DMS114 treated with DMSO at 0.1 percent for 48 hours (cell line): Measurements from ENCODE around the gene CPB1.

Experiments
- DNase-seq: peaks from one replicate; lab custom pipeline; 2025; ENCODE audit not compliant: unreplicated experiment; lab: John Stamatoyannopoulos, UW

CPB1 gene

DNA sequence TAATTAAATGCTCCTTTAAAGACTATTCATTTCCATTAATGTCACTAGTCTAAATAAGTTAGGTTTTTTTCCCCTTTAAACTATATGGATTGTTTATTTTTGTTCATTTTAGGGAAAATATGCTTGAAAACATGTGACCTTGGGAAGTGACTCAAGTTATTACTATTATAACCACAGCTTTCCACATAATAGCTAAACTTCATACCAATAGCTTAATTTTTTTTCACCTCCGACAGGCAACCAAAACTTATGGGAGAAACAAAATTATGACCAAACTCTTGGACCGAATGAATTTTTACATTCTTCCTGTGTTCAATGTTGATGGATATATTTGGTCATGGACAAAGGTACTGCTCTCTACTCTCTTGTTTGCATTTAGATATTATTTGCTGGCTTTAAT is 53.7 kb downstream of the CPB1 start:
- no peak for DNase-seq

DNA sequence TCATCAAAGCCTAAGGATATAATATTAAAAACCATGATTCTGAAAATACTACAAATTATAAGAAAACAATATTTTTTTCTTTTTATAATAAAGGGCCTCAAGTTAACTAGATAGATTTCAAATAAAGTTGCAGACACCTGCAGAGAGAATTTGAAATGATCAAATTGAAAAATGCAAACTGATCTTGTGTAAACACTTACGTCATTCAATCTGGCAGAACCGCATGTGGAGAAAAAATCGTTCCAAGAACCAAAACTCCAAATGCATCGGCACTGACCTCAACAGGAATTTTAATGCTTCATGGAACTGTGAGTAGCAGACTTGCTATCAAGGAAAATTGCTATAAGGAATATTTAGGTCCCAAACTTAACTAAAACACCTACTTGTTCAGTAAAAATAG is 54.7 kb downstream of the CPB1 start:
- no peak for DNase-seq

DNA sequence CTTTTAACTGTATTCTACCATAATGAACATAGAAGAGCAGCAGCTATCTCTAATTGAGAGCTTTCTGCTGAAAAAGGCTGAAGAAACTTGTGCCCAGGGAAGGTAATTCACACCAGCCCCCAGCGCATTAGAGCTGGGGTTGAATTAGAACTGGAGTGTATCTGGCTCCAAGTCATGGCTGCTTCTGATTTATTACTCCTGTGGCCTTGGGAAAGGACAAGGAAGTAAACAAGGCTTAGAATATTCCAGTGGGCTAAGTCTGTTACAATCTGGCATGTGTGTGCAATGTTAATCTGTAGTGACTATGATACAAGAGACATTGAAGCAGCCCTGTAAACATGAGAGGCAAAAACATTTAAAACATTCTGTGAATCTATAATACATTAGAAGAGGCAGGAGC is 55.6 kb downstream of the CPB1 start:
- DNase-seq = no peak

DNA sequence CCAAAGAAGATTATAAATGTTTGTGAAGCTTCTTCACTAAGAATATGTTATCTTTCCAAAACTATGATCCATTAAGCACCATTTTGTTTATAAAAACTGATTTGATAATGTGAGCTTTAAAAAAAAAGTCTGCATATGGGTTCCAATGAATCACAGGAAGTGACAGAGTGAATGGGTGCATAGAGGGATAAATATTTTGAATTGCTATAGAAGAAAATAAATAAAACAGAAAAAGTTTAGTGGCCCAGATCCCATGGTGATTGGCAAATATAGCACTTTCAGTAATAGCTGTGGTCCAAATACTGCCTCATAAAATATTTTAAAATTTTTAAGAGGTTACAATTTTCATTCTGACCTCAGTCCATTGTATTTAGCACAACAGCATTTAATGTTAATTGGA is 56.6 kb downstream of the CPB1 start:
- DNase-seq = no peak

DNA sequence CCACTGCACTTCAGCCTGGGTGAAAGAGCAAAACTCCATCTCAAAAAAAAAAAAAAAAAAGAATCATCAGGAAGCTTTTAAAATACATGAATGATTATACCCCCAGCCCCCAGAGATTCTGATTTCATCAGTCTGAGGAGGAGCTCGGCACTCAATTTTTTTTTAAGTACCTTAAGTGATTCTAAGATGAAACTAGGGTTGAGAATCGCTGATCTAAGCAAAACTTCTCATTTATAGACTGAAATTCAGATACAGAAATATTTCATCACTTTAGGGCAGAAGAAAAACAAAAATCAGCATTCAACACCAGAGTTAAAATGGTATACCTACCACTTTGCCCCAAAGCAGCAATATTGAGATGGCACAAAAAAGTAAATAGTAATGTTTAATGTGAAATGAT is 62.2 kb downstream of the CPB1 start:
- DNase-seq = no peak

DNA sequence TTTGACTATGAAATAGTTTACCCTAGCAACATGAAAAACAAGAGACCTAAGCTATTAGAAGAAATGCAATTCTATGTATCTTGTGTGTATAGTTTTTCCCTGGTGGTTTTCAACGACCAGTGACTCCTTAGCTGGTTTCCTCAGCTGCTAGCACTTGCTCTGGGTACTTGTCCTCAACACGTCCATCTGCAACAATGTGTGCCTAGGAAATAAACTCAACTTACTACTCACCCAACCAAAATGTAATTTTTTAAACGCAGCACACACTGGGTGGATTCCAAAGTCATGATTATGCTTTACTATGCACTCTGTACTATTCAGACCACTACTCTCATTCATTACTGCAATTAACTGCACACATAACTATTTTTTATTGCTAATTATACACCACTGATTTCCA is 68.5 kb downstream of the CPB1 start:
- no peak for DNase-seq

DNA sequence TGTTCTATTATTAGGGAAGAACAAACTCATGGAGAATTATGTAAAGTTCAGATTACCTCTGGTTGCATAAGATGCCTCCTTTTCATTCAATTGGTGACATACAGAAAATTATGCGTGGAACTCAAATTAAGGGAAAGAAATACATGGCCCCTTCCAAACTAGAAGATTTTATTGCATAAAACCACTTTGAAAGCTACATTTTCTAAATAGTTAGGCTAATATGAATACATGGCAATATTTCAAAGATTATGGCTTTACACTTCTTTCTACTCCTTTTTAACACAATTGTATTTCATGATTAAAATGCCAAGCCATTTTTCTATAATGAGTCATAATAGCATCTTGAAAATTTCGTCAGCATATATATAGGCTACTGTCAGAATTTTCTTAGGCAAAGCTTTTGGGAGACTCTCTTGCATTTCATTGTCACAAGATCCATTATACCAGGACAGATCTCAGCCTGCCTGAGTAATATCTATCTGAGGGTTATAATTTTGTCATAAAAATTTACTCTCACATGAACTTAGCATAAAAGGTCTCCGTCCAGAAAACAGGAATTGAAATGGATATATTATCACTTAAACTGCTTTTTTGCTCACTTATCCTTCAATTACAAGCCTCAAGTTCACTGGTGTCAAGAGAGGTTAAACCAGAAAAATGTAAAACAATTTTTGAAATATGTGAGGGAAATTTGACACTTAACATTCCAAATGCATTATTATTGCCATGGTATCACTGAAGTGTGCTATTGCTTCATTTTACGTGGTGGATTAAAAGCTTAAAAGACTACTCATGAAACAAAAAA is 74.6 kb downstream of the CPB1 start:
- no peak for DNase-seq

DNA sequence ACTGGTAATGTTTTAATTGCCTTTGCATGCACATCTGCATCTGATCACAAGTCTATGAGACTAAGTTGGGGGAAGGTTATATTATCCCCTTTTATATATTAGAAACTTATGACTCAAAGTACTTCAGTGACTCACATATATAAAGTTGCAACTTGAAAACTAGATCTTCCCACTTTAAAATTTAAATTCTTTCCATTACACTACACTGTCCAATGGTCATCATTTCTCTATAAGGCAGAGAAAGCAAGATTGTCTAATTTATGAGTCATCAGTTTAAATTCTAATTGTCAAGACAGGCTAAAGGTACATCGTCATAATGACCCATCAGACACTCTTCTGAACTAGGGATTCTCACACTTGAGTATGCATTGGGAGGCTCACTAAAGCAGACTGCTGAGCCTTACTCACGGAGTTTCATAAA is 75.4 kb downstream of the CPB1 start:
- DNase-seq = no peak

DNA sequence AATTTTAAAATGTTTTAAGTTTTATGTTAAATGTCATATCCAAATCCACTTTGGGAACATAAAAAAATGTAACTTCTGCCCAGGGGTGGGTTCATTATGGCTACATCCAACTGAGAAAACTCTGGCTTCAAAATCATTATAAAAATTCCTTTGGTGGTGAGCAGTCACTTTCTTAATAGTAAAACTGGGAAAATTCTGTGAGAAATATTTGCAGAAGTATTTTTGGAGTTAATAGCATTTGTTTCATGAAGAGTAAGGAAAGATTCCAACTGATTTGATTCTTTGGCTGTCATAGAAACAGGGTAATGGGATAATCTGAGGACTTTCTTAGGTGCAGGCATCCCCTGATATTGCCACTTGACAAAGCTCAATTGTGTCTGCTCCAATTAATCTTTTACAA is 76.3 kb downstream of the CPB1 start:
- no peak for DNase-seq

DNA sequence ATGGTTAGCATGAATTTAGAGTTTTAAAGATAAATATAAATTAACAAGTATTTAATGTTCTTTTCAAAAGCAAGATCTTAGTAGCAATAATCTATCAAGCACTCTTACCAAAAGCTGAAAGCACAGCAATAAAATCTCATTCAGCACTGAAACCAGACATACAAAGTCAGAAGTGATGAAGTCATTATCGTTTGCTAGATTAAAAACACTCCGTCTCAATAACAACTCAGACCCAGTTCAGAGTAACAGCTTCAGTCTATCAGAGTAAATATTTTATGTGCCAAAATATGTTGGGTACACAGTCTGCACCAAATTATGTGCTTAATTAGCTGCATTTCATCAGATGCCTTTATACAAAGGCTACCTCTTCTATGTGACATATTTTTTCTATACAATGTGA is 79.1 kb downstream of the CPB1 start:
- no peak for DNase-seq
